Hematopoietic multipotent progenitor cell treated with erythropoietin and hydrocortisone succinate and interleukin-3 and kit ligand, for 17 days (in vitro differentiated cells): ENCODE measurements around the gene CHD9NB.

Experiments used
- DNase-seq: peaks from one replicate; pipeline ENCODE4 v3.0.0-alpha.2; 2015; ENCODE audit warnings: low spot score

CHD9NB gene

GRCh38 chr16:53052519-53053501 is at the start of gene CHD9NB:
Gene CHD9NB, minus strand, starts transcription at chr16:53052897. Its CDS starts 8,739 bp downstream, at chr16:53044158.
- no peak for DNase-seq

- DNase-seq = no peak
Measured at GRCh38 chr16:53100889-53101288, 48.2 kb upstream of the CHD9NB start.

- DNase-seq = no peak
Measured at GRCh38 chr16:53100131-53100748, 47.5 kb upstream of the CHD9NB start.

- peak; percentile 81 for DNase-seq
Measured at GRCh38 chr16:53099318-53100130, 46.8 kb upstream of the CHD9NB start.

- DNase-seq = no peak
Measured at GRCh38 chr16:53098526-53099317, 46.0 kb upstream of the CHD9NB start.

- DNase-seq = no peak
Measured at GRCh38 chr16:53097190-53097589, 44.5 kb upstream of the CHD9NB start.

GRCh38 chr16:53094013-53094630 is 41.4 kb upstream of the CHD9NB start:
- DNase-seq = no peak

GRCh38 chr16:53093162-53093744 is 40.6 kb upstream of the CHD9NB start:
- DNase-seq = no peak

GRCh38 chr16:53092284-53092683 is 39.6 kb upstream of the CHD9NB start:
- no peak for DNase-seq

GRCh38 chr16:53091466-53092211 is 38.9 kb upstream of the CHD9NB start:
- DNase-seq = no peak

- DNase-seq = no peak
Measured at GRCh38 chr16:53090591-53091411, 38.1 kb upstream of the CHD9NB start.

GRCh38 chr16:53090286-53090590 is 37.5 kb upstream of the CHD9NB start:
- DNase-seq = no peak

GRCh38 chr16:53089434-53090285 is 37.0 kb upstream of the CHD9NB start:
- no peak for DNase-seq

GRCh38 chr16:53087101-53087500 is 34.4 kb upstream of the CHD9NB start:
- no peak for DNase-seq

- DNase-seq = no peak
Measured at GRCh38 chr16:53085931-53086421, 33.3 kb upstream of the CHD9NB start.

- no peak for DNase-seq
Measured at GRCh38 chr16:53085369-53085843, 32.7 kb upstream of the CHD9NB start.

GRCh38 chr16:53084746-53085334 is 32.1 kb upstream of the CHD9NB start:
- no peak for DNase-seq

- DNase-seq = no peak
Measured at GRCh38 chr16:53084141-53084541, 31.4 kb upstream of the CHD9NB start.
